Activated CD4-positive, alpha-beta memory T cell treated with anti-CD3 and anti-CD28 coated beads for 36 hours (primary cell): ENCODE results near the gene ADD1. TPM values are rescaled to one million over a fixed set of nuclear protein-coding genes. Genes with fewer than 3 reads are reported as not detected.

Experiments used
- CTCF ChIA-PET: fragments of 350-600 bp; sonication (Branson Sonifier 250); formaldehyde crosslinking; loops from one replicate; lab custom pipeline; 2021; ENCODE audit warnings: antibody characterized with exemption, inconsistent platforms; lab: Charles Lee
- POLR2A ChIA-PET: fragments of 350-600 bp; sonication (Branson Sonifier 250); formaldehyde crosslinking; loops from one replicate; lab custom pipeline; 2021; ENCODE audit warnings: antibody characterized with exemption; lab: Charles Lee
- DNase-seq: peaks from one replicate; pipeline ENCODE4 v3.0.0-alpha.2; 2020
- H3K27ac Mint-ChIP-seq: one replicate; pipeline ENCODE4 v1.8.0; 2021; ENCODE audit warnings: mixed read lengths
- H3K27me3 Mint-ChIP-seq: one replicate; pipeline ENCODE4 v1.8.0; 2021; ENCODE audit warnings: mixed read lengths
- H3K36me3 Mint-ChIP-seq: one replicate; pipeline ENCODE4 v1.8.0; 2021; ENCODE audit warnings: mixed read lengths
- H3K4me1 Mint-ChIP-seq: one replicate; pipeline ENCODE4 v1.8.0; 2021; ENCODE audit warnings: low read depth, mixed read lengths
- H3K4me3 Mint-ChIP-seq: one replicate; pipeline ENCODE4 v1.8.0; 2021; ENCODE audit warnings: mild to moderate bottlenecking, mixed read lengths
- H3K9me3 Mint-ChIP-seq: one replicate; pipeline ENCODE4 v1.8.0; 2021; ENCODE audit warnings: mixed read lengths
- intact Hi-C: fragments of 100-400 bp; cut with micrococcal nuclease; formaldehyde crosslinking; loops from one replicate; pipeline ENCODE4 v1.15.1; 2023
- total RNA-seq, 2 experiments: library from RNA; stranded (reverse); gene quantifications; one replicate each; pipeline ENCODE4 v1.2.3, GENCODE V29; 2021

Gene ADD1
- total RNA-seq, 2 experiments from 2014 or later: 212 TPM

GRCh38 chr4:2861631-2862436 is 18.2 kb downstream of the ADD1 start:
- Mint-ChIP-seq H3K4me3 (no peak overlapping the region), H3K36me3 (peaks cover 14% of the 10 kb centered on the region), H3K9me3 (no peaks in the 10 kb centered on the region), H3K27ac (no peak overlapping the region), H3K4me1 (peaks cover 73% of the 10 kb centered on the region), H3K27me3 (no peaks in the 10 kb centered on the region)
- DNase-seq: no peak
- ChIA-PET CTCF (interaction anchor here (0.8 to 1.5 kb wide), 2 partner anchors 87 to 92 kb away, joined by 3 to 5 read pairs; no protein-coding TSS in a partner anchor), POLR2A (interaction anchor here (1.4 kb wide), 1 partner anchor 9 kb away, joined by 3 read pairs; no protein-coding TSS in a partner anchor)
- intact Hi-C loops: no loop called here

DNA sequence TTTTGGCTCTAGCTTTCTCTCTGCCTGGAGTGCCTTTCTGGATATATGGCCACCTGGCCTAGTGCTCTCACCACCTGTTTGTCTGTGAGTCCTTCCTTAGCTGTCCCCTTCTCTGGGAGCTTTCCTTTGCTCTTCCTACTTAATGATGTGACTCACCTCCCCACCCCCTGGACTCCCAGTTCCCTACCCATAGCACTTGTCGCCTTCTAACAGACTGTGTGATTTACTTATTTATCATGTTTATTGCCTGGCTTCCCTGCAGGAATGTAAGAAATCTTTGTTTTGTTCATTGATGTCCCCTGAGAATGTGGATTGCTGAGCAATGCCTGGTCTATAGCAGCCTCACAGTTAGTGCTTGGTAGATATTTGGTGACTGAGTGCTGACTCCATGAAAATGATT is 18.9 kb downstream of the ADD1 start:
- no peak overlapping the region for H3K27ac Mint-ChIP-seq
- peaks cover 11% of the 10 kb centered on the region for H3K36me3 Mint-ChIP-seq
- intact Hi-C loops: no loop called here
- ChIA-PET POLR2A (interaction anchor here (1.4 kb wide), 1 partner anchor 9 kb away, joined by 3 read pairs; no protein-coding TSS in a partner anchor), CTCF (interaction anchor here (0.8 kb wide), 1 partner anchor 86 kb away, joined by 3 read pairs; no protein-coding TSS in a partner anchor)
- no peak for DNase-seq
- H3K4me1 Mint-ChIP-seq: peaks cover 76% of the 10 kb centered on the region
- H3K4me3 Mint-ChIP-seq: no peak overlapping the region
- H3K27me3 Mint-ChIP-seq: no peaks in the 10 kb centered on the region
- H3K9me3 Mint-ChIP-seq: no peaks in the 10 kb centered on the region

GRCh38 chr4:2863649-2864048 is 20.0 kb downstream of the ADD1 start:
- intact Hi-C loops: no loop called here
- CTCF ChIA-PET: no interaction called here
- peaks cover 71% of the 10 kb centered on the region for H3K4me1 Mint-ChIP-seq

DNA sequence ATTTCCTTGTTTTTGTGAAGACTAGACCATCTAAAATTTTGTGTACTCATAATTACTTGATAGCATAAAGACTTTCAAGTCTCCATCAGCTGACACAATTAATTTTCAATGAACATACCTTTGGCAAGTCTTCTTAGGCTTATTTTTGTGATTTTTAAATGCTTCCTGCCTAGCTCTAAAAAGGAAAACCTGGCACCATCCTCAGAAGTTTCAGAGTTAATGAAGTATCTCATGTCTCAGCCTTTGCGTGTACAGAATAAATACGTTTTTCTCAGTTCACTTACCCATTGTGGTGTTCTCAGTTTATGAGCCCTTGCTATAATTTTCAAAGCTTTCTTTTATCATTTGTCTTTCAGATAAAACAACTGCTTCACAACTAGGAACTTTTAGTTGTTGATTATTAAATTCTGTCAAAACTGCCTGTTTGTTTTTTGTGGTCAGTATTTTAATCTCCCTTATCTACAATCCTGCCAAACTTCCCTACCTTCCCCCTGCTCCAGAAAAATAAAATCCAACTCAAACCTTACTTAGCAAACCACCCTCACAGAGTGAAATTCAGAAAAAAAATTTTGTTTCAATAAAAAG is 21.6 kb downstream of the ADD1 start:
- intact Hi-C loops: no loop called here
- no peak for DNase-seq
- Mint-ChIP-seq H3K4me3 (no peak overlapping the region), H3K9me3 (no peaks in the 10 kb centered on the region), H3K36me3 (no peaks in the 10 kb centered on the region), H3K4me1 (peaks cover 73% of the 10 kb centered on the region), H3K27ac (no peak overlapping the region), H3K27me3 (no peaks in the 10 kb centered on the region)
- ChIA-PET CTCF (no interaction called here), POLR2A (interaction anchor here (1.9 kb wide), 1 partner anchor 70 kb away, joined by 5 read pairs; no protein-coding TSS in a partner anchor)

More at GRCh38 chr4:2863649-2864048, 20.0 kb downstream of the ADD1 start:
- H3K36me3 Mint-ChIP-seq: peaks cover 7% of the 10 kb centered on the region
- POLR2A ChIA-PET: no interaction called here
- DNase-seq: no peak
- no peaks in the 10 kb centered on the region for H3K27me3 Mint-ChIP-seq
- H3K27ac Mint-ChIP-seq: no peak overlapping the region
- no peak overlapping the region for H3K4me3 Mint-ChIP-seq
- H3K9me3 Mint-ChIP-seq: no peaks in the 10 kb centered on the region

- H3K4me1 Mint-ChIP-seq: peaks cover 69% of the 10 kb centered on the region
- no peak overlapping the region for H3K4me3 Mint-ChIP-seq
- no peaks in the 10 kb centered on the region for H3K27me3 Mint-ChIP-seq
- DNase-seq: no peak
- POLR2A ChIA-PET: interaction anchor here (1.9 kb wide), 1 partner anchor 69 kb away, joined by 5 read pairs; no protein-coding TSS in a partner anchor
- intact Hi-C loops: no loop called here
- H3K9me3 Mint-ChIP-seq: no peaks in the 10 kb centered on the region
- H3K27ac Mint-ChIP-seq: no peak overlapping the region
- CTCF ChIA-PET: no interaction called here
- no peaks in the 10 kb centered on the region for H3K36me3 Mint-ChIP-seq
Measured at GRCh38 chr4:2866160-2866861, 22.7 kb downstream of the ADD1 start.

GRCh38 chr4:2866891-2867290 is 23.2 kb downstream of the ADD1 start:
- no peak for DNase-seq
- Mint-ChIP-seq H3K27me3 (no peaks in the 10 kb centered on the region), H3K4me1 (peaks cover 69% of the 10 kb centered on the region), H3K27ac (no peak overlapping the region), H3K4me3 (no peak overlapping the region), H3K36me3 (no peaks in the 10 kb centered on the region), H3K9me3 (no peaks in the 10 kb centered on the region)
- intact Hi-C loops: no loop called here
- CTCF ChIA-PET: interaction anchor here (1.5 kb wide), 1 partner anchor 103 kb away, joined by 5 read pairs; no protein-coding TSS in a partner anchor
- POLR2A ChIA-PET: interaction anchor here (1.9 kb wide), 1 partner anchor 68 kb away, joined by 5 read pairs; no protein-coding TSS in a partner anchor

DNA sequence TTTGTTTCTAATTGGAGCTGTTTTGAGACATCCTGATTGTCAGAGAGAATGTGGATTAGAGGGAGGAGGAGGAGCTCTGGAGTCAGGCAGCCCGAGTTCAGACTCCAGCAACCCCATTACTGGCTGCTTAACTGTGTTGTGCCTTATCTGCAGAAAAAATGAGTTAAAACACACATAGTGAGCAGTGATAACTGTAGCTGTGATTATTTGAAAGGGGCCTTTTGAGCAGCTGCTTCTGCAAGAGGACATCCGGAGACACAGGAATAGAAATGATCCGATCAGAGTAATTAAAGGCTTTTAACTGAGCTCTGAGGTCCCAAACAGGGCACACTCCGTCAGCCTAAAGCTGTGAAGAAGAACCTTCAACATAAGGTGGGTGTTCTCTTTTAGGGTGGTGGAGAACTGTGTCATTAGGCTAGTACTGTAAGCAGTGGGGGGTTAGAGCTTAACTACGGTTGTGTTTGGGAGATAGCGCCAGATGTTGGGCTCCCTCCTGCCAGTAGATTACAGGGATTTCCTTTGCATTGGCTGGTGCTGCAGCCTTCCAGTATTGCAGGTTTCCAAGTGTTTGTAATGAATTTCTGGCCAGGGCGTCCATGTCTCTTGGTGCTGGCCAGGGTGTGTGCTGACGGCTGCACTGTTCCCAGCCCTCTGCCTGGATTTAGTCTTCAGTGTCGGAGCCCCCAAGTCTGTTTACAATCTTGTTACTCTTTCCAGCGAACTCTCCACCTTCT is 24.3 kb downstream of the ADD1 start:
- no peaks in the 10 kb centered on the region for H3K36me3 Mint-ChIP-seq
- H3K4me3 Mint-ChIP-seq: no peak overlapping the region
- CTCF ChIA-PET: interaction anchor here (0.6 to 1.5 kb wide), 2 partner anchors 104 to 146 kb away, joined by 4 to 5 read pairs; no protein-coding TSS in a partner anchor
- no peaks in the 10 kb centered on the region for H3K9me3 Mint-ChIP-seq
- no peak for DNase-seq
- POLR2A ChIA-PET: no interaction called here
- intact Hi-C loops: no loop called here
- no peaks in the 10 kb centered on the region for H3K27me3 Mint-ChIP-seq
- H3K27ac Mint-ChIP-seq: no peak overlapping the region
- peaks cover 63% of the 10 kb centered on the region for H3K4me1 Mint-ChIP-seq

DNA sequence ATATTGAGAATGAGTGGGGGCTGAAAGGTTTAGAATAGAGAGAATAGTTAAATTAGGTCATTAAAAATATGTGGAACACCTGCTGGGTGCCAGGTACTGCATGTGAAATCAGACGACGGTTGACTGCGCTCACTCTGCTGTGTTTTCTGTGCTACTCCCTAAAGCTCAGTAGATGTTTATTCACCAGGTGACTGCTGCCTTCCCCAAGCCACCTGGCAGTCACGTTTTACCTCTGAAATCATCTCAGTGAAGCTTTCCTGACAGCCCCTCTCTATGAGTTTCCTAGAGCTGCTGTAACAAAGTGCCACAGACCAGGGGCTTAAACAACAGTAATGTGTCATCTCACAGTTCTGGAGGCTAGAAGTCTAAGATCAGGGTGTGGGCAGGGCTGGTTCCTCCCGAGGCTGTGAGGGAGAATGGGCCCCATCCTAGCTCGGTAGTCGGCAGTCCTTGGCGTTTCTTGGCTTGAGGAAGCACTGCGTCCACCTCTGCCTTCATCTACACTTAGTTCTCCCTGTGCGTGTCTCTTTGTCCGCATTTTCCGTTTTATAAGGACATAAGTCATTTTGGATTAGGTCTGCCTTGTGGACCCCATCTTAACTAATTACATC is 25.3 kb downstream of the ADD1 start:
- CTCF ChIA-PET: no interaction called here
- peaks cover 62% of the 10 kb centered on the region for H3K4me1 Mint-ChIP-seq
- H3K27ac Mint-ChIP-seq: no peak overlapping the region
- intact Hi-C loops: no loop called here
- no peaks in the 10 kb centered on the region for H3K27me3 Mint-ChIP-seq
- POLR2A ChIA-PET: no interaction called here
- no peak overlapping the region for H3K4me3 Mint-ChIP-seq
- no peaks in the 10 kb centered on the region for H3K36me3 Mint-ChIP-seq
- no peak for DNase-seq
- no peaks in the 10 kb centered on the region for H3K9me3 Mint-ChIP-seq

- H3K4me3 Mint-ChIP-seq: no peak overlapping the region
- H3K4me1 Mint-ChIP-seq: peaks cover 61% of the 10 kb centered on the region
- intact Hi-C loops: no loop called here
- POLR2A ChIA-PET: no interaction called here
- no peak overlapping the region for H3K27ac Mint-ChIP-seq
- H3K36me3 Mint-ChIP-seq: no peaks in the 10 kb centered on the region
- no peak for DNase-seq
- no peaks in the 10 kb centered on the region for H3K27me3 Mint-ChIP-seq
- CTCF ChIA-PET: no interaction called here
- no peaks in the 10 kb centered on the region for H3K9me3 Mint-ChIP-seq
Measured at GRCh38 chr4:2869659-2870058, 26.0 kb downstream of the ADD1 start.

- POLR2A ChIA-PET: no interaction called here
- Mint-ChIP-seq H3K36me3 (no peaks in the 10 kb centered on the region), H3K4me3 (no peak overlapping the region), H3K27me3 (no peaks in the 10 kb centered on the region), H3K27ac (no peak overlapping the region), H3K9me3 (no peaks in the 10 kb centered on the region), H3K4me1 (peaks cover 58% of the 10 kb centered on the region)
- intact Hi-C loops: no loop called here
- no peak for DNase-seq
- CTCF ChIA-PET: no interaction called here
Measured at GRCh38 chr4:2870082-2870481, 26.4 kb downstream of the ADD1 start.

DNA sequence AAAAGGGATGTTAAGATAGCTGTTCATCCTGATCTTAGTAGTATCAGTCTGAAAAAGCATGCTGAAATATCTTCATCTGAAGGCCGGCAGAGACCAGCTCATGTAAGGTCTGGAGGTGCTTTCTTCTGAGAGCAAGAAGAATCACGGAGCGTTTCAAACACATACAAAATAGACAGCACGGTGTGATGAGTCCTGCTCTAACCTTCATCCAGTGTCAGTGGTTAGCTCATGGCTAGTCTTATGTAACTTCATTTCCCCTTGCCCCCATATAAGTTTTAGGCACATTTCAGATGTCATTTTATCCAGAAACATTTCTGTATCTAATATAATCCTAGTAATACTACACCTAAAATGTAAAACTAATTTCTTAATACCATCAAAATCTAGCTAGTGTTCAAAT is 27.8 kb downstream of the ADD1 start:
- intact Hi-C loops: no loop called here
- peak overlapping the region; percentile 31 for H3K27ac Mint-ChIP-seq
- no peak overlapping the region for H3K4me3 Mint-ChIP-seq
- POLR2A ChIA-PET: interaction anchor here (1.1 kb wide), 1 partner anchor 9 kb away, joined by 3 read pairs; no protein-coding TSS in a partner anchor
- H3K36me3 Mint-ChIP-seq: peaks cover 5% of the 10 kb centered on the region
- no peak for DNase-seq
- CTCF ChIA-PET: interaction anchor here (1.5 kb wide), 1 partner anchor 24 kb away, joined by 3 read pairs; no protein-coding TSS in a partner anchor
- no peaks in the 10 kb centered on the region for H3K27me3 Mint-ChIP-seq
- H3K9me3 Mint-ChIP-seq: no peaks in the 10 kb centered on the region
- H3K4me1 Mint-ChIP-seq: peaks cover 61% of the 10 kb centered on the region
